Ovary (tissue), 9 donors: ENCODE data around the gene SLC16A4. TPM values are rescaled to one million over a fixed set of nuclear protein-coding genes. Genes with fewer than 3 reads are reported as not detected.
A peak's percentile ranks its signal among the peaks of the same experiment; 100 is the strongest.
"Not testable (repeated sequence)": the region's sequence is repeated elsewhere in the genome, so short reads cannot be mapped to it uniquely, and the experiment has no call there.

Source experiments
- DNase-seq, 5 donors: peaks; one replicate each; pipeline ENCODE4 v3.0.0-alpha.2; 2019 to 2020
- H3K27ac ChIP-seq, 2 donors: fragments of 200-600 bp; one replicate each; pipeline versions ENCODE4 v1.5.1 to v1.8.0; 2019 to 2022
- H3K27me3 ChIP-seq: fragments of 200-600 bp; one replicate; pipeline ENCODE4 v1.8.0; 2022
- H3K36me3 ChIP-seq: fragments of 200-600 bp; sonication (generic); one replicate; pipeline ENCODE4 v1.5.1; 2019
- H3K4me1 ChIP-seq: one replicate; pipeline ENCODE4 v1.8.1; 2013; ENCODE audit warnings: mild to moderate bottlenecking, moderate library complexity; ENCODE audit not compliant: insufficient read depth
- H3K4me3 ChIP-seq: fragments of 200-600 bp; sonication (generic); one replicate; pipeline ENCODE4 v1.5.1; 2017
- H3K9me3 ChIP-seq, 2 donors: fragments of 200-600 bp in 1 of 2; sonication (generic) in 1 of 2; one replicate each; pipeline versions ENCODE4 v1.5.1 to v1.8.1; 2013 to 2019; ENCODE audit warnings: mild to moderate bottlenecking in 1 of 2, moderate library complexity in 1 of 2
- EP300 ChIP-seq: sonication (generic); formaldehyde crosslinking; IDR thresholded peaks from one replicate; pipeline ENCODE4 v1.6.1; 2017; ENCODE audit warnings: antibody characterized with exemption
- POLR2A ChIP-seq: fragments of 450-650 bp; IDR thresholded peaks from one replicate; pipeline ENCODE4 v1.6.1; 2017; ENCODE audit warnings: antibody characterized with exemption, mild to moderate bottlenecking, moderate library complexity
- WGBS, 3 donors: extraction: QIAGEN DNeasy Blood & Tissue Kit in 1 of 3; methylation state at CpG; one replicate each; pipeline versions ENCODE4 v1.1.5 to v1.1.7; 2013 to 2017; 5-methylcytosine and 5-hydroxymethylcytosine counted together
- intact Hi-C, 4 donors: fragments of 100-400 bp; cut with DNase I; formaldehyde crosslinking; loops; one replicate each; pipeline versions ENCODE4 v1.11.0 to v1.15.1; 2022 to 2023
- polyA plus RNA-seq, 2 donors: library from polyadenylated mRNA; stranded (reverse); fragments of 200-250 nt in 1 of 2; fragments of 350-450 nt in 1 of 2; fragmentation: Illumina TruSeq in 1 of 2; extraction: RNeasy Lipid Tissue Mini Kit (QIAGEN cat#74804) in 1 of 2; gene quantifications; one replicate each; pipeline ENCODE4 v1.2.3, GENCODE V29; 2013 to 2014
- total RNA-seq, 7 donors: library from RNA; depleted of rRNA in 2 of 7; stranded (reverse); fragments of >200 nt in 2 of 7; fragmentation: NEBNext Ultra II Directional in 3 of 7; extraction: Animal tissue kit (Norgen Biotek cat#: 25700) in 3 of 7; gene quantifications; one replicate each; pipeline versions ENCODE4 v1.1.0 to v1.2.4, GENCODE V29; 2016 to 2023
- TF ChIP-seq, protein P1 (sequence below), 3 donors: fragments of 450-650 bp in 2 of 3; fragments of 200-600 bp in 1 of 3; IDR thresholded peaks; one replicate each; pipeline versions ENCODE4 v1.5.1 to v1.8.0; 2016 to 2022; ENCODE audit warnings: antibody characterized with exemption in 3 of 3, mild to moderate bottlenecking in 1 of 3
- donor health status: DM: no; HTN: no; CAD: no; lungs with moderate emphysema.
- donor health status: DM: no; HTN: no; CAD: no.
- donor health status: Bipolar disorder and iron deficiency.
- donor health status: DM: yes; HTN: yes; CAD: no.
- donor health status: DM: no; HTN: no; CAD: no.
- donor health status: DM: yes; HTN: yes; CAD: no.

The SLC16A4 gene
- total and polyA plus RNA-seq, 9 donors: 14.5 to 33.7 (median 23.9) TPM

DNA sequence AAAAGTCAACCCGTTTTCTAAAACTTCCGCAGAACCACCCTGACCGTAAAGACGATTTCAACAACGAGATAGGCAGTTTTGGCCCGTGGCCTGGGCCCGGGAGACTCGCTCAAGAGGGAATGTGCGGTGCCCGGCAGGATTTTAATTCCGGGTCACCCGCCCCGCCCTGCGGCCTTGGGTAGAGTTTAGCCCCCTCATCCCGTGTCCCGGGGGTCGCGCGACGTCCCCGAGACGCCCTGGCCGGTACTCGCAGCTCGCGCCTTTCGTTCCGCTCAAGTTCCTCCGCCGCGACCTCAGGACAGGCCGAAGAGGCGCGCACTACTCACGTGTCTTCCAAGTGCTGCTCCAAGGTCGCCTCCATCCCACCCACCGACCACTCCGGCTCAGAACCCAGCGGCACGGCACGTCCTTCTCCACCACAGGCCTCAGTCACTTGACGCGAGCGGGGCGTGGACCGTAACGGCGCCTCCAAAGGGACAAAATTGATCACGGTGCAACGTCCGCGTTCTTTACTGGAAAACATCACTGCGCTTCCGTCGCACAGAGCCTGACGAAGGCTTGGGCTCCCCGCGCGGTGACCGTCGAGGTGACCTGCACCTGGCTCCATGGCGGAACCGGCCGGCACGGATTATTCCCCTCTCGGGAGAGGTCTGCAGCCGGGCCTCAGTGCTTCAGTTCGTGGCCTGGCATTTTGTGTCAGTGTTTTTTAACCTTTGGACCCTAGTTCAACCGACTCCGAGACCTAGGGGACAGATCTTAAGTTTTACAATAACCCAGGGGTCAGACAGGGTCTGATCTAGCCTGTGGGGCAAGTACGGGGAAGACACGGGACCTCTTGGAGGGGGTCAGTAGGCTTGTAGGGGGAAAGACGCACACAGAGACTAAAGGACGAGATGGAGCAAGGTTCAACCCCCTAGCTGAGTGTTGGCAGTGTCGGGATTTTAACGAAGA, 16.7 kb upstream of the SLC16A4 start, which contains the start of gene LAMTOR5:
TSS of gene LAMTOR5 (minus strand) at position 435 of the 951 bp plus-strand sequence. CDS start at position 361, 74 bp downstream.
- intact Hi-C loops: loop anchor here in 2 of 4 donors (2.0 to 10.0 kb wide), 2 partner anchors 69 to 193 kb away; partner anchors contain the start of genes RBM15 (in 2 of the 2) and KCNC4 (in 1 of the 2)
- Histone ChIP-seq H3K27me3 (no peaks in the 10 kb centered on the region), H3K4me3 (peak within 1 kb of the TSS; percentile 77), H3K4me1 (peaks cover 6% of the 10 kb centered on the region), H3K36me3 (no peaks in the 10 kb centered on the region), H3K9me3 (no peaks in the 10 kb centered on the region), H3K27ac (peak within 1 kb of the TSS; percentile 85 to 87)
- 1% methylated on average over 76 of the region's 76 CpGs for WGBS, 3 donors
- TF ChIP-seq POLR2A (peak; percentile 89), EP300 (peak; percentile 62)
- TF ChIP-seq, protein P1, sequence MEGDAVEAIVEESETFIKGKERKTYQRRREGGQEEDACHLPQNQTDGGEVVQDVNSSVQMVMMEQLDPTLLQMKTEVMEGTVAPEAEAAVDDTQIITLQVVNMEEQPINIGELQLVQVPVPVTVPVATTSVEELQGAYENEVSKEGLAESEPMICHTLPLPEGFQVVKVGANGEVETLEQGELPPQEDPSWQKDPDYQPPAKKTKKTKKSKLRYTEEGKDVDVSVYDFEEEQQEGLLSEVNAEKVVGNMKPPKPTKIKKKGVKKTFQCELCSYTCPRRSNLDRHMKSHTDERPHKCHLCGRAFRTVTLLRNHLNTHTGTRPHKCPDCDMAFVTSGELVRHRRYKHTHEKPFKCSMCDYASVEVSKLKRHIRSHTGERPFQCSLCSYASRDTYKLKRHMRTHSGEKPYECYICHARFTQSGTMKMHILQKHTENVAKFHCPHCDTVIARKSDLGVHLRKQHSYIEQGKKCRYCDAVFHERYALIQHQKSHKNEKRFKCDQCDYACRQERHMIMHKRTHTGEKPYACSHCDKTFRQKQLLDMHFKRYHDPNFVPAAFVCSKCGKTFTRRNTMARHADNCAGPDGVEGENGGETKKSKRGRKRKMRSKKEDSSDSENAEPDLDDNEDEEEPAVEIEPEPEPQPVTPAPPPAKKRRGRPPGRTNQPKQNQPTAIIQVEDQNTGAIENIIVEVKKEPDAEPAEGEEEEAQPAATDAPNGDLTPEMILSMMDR (IDR thresholded peaks at IDR 0.05): peak in 2 of 3 donors; percentile 33 to 49
- DNase-seq: peak; percentile 90 to 94 (median 93)

DNA sequence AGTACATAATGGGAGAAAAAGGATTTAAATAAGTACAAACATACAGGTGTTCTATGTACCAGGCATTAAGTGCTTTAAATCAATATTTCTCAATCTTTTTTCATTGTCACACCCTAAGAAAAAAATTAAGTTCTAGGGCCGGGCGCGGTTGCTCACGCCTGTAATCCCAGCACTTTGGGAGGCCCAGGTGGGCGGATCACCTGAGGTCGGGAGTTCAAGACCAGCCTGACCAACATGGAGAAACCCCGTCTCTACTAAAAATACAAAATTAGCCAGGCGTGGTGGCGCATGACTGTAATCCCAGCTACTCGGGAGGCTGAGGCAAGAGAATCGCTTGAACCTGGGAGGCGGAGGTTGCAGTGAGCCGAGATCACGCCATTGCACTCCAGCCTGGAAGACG, 15.6 kb upstream of the SLC16A4 start:
- peak overlapping the region; percentile 77 for H3K4me3 ChIP-seq
- DNase-seq, H3K9me3 ChIP-seq, H3K36me3 ChIP-seq, H3K27me3 ChIP-seq, H3K4me1 ChIP-seq: not testable (repeated sequence)
- intact Hi-C loops: loop anchor here in 2 of 4 donors (2.0 to 10.0 kb wide), 2 partner anchors 68 to 192 kb away; partner anchors contain the start of genes RBM15 (in 2 of the 2) and KCNC4 (in 1 of the 2)
- H3K27ac ChIP-seq: peak overlapping the region in 1 of 2 donors; percentile 87
- WGBS, 3 donors: 48 to 72% (median 59%) methylated on average over 15 of the region's 15 CpGs

DNA sequence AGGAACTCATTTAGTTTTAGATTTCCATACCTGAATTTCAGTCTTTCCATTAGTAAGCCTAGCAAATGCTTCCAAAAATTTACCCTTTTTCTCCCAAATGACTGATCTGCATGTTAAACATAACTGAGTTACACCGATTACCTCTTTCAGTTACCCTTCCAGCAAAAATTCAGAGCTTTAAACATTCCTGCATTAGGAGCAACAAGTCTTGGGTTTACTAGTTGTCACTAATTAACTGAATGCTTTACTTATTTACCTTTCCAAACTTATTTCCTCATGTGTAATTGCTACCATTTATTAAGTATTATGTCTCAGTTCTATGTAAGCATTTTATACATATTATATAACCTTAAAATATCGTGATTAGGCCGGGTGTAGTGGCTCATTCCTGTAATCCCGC, 13.6 kb upstream of the SLC16A4 start:
- TF ChIP-seq EP300: no peak
- no peak for TF ChIP-seq POLR2A
- TF ChIP-seq, protein P1 (IDR thresholded peaks at IDR 0.05): no peak
- Histone ChIP-seq H3K9me3 (no peaks in the 10 kb centered on the region), H3K4me3 (no peak overlapping the region), H3K36me3 (no peaks in the 10 kb centered on the region), H3K4me1 (peaks cover 4% of the 10 kb centered on the region), H3K27ac (no peak overlapping the region), H3K27me3 (no peaks in the 10 kb centered on the region)
- WGBS, 3 donors: 84 to 85% (median 85%) methylated on average over 4 of the region's 4 CpGs
- no peak for DNase-seq
- intact Hi-C loops: loop anchor here in 1 of 4 donors (10.0 kb wide), 1 partner anchor 190 kb away; the partner anchor contains the start of gene KCNC4

DNA sequence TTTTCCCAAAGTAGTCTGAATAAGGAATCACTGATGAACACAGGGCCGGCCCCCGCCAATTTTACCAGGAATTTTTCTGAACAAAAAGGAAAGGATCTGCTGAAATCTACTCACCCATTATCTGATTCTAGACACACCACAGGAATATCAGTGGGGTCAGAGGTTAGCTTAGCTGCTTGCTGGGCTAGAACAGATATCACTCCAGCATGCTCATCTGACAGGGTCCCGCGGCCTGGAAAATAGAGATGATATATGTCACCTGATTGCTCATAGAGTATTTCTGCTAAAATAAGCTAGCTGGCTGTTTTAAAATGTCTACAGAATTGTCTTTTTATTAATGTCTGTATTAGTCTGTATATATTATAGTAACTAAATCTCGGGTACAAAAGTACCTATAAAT, 13.0 kb upstream of the SLC16A4 start:
- intact Hi-C loops: loop anchor here in 1 of 4 donors (10.0 kb wide), 1 partner anchor 189 kb away; the partner anchor contains the start of gene KCNC4
- TF ChIP-seq POLR2A (no peak), EP300 (no peak)
- TF ChIP-seq, protein P1 (IDR thresholded peaks at IDR 0.05): no peak
- no peak for DNase-seq
- Histone ChIP-seq H3K27ac (no peak overlapping the region), H3K9me3 (no peaks in the 10 kb centered on the region), H3K36me3 (no peaks in the 10 kb centered on the region), H3K4me3 (no peak overlapping the region), H3K27me3 (no peaks in the 10 kb centered on the region), H3K4me1 (peaks cover 4% of the 10 kb centered on the region)
- 91 to 92% (median 92%) methylated on average over 5 of the region's 5 CpGs for WGBS, 3 donors

DNA sequence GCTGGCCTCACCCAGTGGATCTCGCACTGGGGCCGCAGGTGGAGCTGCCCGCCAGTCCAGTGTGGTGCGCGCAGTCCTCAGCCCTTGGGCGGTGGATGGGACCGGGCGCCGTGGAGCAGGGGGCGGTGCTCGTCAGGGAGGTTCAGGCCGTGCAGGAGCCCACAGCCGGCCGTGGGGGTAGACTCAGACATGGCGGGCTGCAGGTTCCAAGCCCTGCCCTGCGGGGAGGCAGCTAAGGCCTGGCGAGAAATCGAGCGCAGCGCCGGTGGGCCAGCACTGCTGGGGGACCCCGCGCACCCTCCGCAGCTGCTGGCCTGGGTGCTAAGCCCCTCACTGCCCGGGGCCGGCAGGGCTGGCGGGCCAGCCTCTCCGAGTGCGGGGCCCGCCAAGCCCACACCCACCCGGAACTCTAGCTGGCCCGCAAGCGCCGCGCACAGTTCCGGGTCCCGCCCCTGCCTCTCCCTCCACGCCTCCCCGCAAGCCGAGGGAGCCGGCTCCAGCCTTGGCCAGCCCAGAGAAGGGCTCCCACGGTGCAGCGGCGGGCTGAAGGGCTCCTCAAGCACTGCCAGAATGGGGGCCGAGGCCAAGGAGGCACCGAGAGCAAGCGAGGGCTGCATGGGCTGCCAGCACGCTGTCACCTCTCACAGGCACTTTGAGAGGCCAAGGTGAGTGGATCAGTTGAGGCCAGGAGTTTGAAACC, 5.6 kb upstream of the SLC16A4 start:
- not testable (repeated sequence) for DNase-seq, H3K36me3 ChIP-seq
- WGBS, 3 donors: 96 to 98% (median 97%) methylated on average over 30 to 48 of the region's 48 CpGs

More for the DNA sequence above, 5.6 kb upstream of the SLC16A4 start:
- not testable (repeated sequence) for H3K27me3 ChIP-seq, H3K27ac ChIP-seq, H3K9me3 ChIP-seq, H3K4me3 ChIP-seq, H3K4me1 ChIP-seq
- intact Hi-C loops: loop anchor here in 1 of 4 donors (10.0 kb wide), 1 partner anchor 52 kb away; no protein-coding TSS in a partner anchor
